Measurements from ENCODE around the gene KIF18B. TPM values are rescaled to one million over a fixed set of nuclear protein-coding genes. Genes with fewer than 3 reads are reported as not detected.

The KIF18B gene
- total and polyA plus RNA-seq, 2 of the 8 experiments (the other 6 are each of a cell fraction or from before 2014, with no cell fraction given): 39.0 to 59.4 TPM

DNA sequence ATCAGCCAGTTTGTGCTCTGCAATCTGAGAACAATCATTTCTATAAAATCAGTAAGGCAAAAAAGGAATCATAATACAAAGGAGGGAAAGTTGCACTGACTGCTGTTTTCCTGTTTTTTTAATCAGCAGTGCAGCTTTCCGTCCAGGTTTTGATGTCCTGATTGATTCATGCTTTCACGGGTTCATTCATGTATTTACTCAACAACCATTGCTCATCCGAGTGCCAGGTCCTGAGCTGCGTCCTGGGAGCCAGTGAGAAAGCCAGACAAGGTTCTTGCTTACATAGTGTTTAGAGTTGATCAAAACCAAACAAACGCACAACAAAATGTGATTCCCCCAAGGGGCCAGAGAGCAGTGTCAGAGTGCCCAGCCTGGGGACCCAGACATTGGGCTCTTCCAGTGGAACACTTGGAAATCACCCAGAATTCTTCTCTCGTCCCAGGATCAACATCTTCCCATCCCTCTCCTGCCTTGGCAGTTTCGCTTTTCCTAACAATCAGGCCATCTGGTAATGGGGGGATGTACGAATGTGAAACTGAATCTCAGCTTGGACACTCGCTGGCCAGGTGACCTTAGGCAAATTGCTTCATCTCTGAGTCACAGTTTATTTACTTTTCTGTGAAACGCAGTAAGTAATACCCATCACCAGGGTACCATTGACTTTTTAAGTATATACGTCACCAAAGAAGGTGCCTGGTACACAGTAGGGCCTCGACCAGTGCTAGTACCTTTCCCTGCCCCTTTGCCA, 33.8 kb upstream of the KIF18B start:
- DNase-seq (ENCODE audit: low read depth in 1 of 2, low spot score in 2 of 2) (no peak), FAIRE-seq (no peak)
- Histone ChIP-seq H2AK5ac (ENCODE audit: low read depth, low read length) (no peak overlapping the region), H3K23ac (ENCODE audit: insufficient read length) (no peak overlapping the region), H2BK5ac (ENCODE audit: low read depth, low read length) (no peak overlapping the region), H3K9ac (replicated peaks in 1 of 4; ENCODE audit: extremely low read depth in 1 of 4, low read depth in 3 of 4, low read length in 3 of 4) (no peak overlapping the region), H4K8ac (ENCODE audit: extremely low read depth, insufficient read depth, low read length) (no peak overlapping the region), H2AFZ (ENCODE audit: low read length) (no peak overlapping the region), H2BK12ac (ENCODE audit: low read depth, low read length) (no peak overlapping the region), H4K20me1 (replicated peaks in 1 of 2; ENCODE audit: control insufficient read depth in 1 of 2, insufficient read depth in 2 of 2, low read length in 2 of 2) (no peaks in the 10 kb centered on the region), H3K27ac (ENCODE audit: low read depth, low read length) (no peak overlapping the region), H2BK120ac (replicated peaks; ENCODE audit: low read depth, low read length) (no peak overlapping the region), H2BK15ac (ENCODE audit: low read length) (no peak overlapping the region), H3K56ac (replicated peaks; ENCODE audit: insufficient read length, low read depth, low read length) (no peak overlapping the region), H3K79me2 (ENCODE audit: control insufficient read depth in 1 of 2, insufficient read depth in 2 of 2, low read length in 2 of 2) (no peaks in the 10 kb centered on the region), H3K14ac (ENCODE audit: insufficient read length) (no peak overlapping the region), H3K79me1 (ENCODE audit: low read depth, low read length) (no peaks in the 10 kb centered on the region), H4K5ac (ENCODE audit: insufficient read length, low read depth, low read length) (no peak overlapping the region), H2BK20ac (ENCODE audit: low read length) (no peak overlapping the region), H3K23me2 (ENCODE audit: low read depth, low read length) (peaks cover 12% of the 10 kb centered on the region; the same call in 1 of the 2 replicates), H3K4me3 (ENCODE audit: extremely low read depth in 1 of 4, insufficient read depth in 2 of 4, low read depth in 3 of 4, low read length in 4 of 4) (no peak overlapping the region), H3K18ac (ENCODE audit: extremely low read depth, low read length) (no peak overlapping the region), H4K91ac (replicated peaks; ENCODE audit: insufficient read length, low read length) (no peak overlapping the region), H3K36me3 (ENCODE audit: control insufficient read depth in 2 of 4, insufficient read depth in 4 of 4, low read length in 3 of 4) (no peaks in the 10 kb centered on the region), H3K4me1 (replicated peaks in 1 of 4; ENCODE audit: control insufficient read depth in 3 of 4, insufficient read depth in 4 of 4, low read length in 3 of 4) (peaks cover 0 to 11% (median 6%) of the 10 kb centered on the region in 4 experiments; a peak in 6 of 7 replicates), H3K9me3 (ENCODE audit: insufficient read depth in 2 of 2, low read depth in 1 of 2, low read length in 1 of 2) (no peaks in the 10 kb centered on the region), H3K4me2 (ENCODE audit: insufficient read depth in 1 of 2, low read depth in 2 of 2, low read length in 2 of 2) (no peak overlapping the region), H3K27me3 (replicated peaks in 1 of 4; ENCODE audit: control insufficient read depth in 3 of 4, extremely low read depth in 1 of 4, insufficient read depth in 3 of 4, low read length in 3 of 4) (peaks cover 0 to 8% (median 4%) of the 10 kb centered on the region in 4 experiments; a peak in 4 of 7 replicates), H3K4ac (replicated peaks; ENCODE audit: insufficient read length, low read depth, low read length) (no peak overlapping the region)
- TF ChIP-seq KDM4A (IDR thresholded peaks at IDR 0.05; ENCODE audit: low read depth, low read length, severe bottlenecking): no peak
- TF ChIP-seq SRF (IDR thresholded peaks at IDR 0.05; ENCODE audit: low read depth, low read length): no peak
- TF ChIP-seq SUZ12 (IDR thresholded peaks at IDR 0.05; ENCODE audit: low read length): no peak
- no peak for TF ChIP-seq SP2 (IDR thresholded peaks at IDR 0.05; ENCODE audit: low read length)
- TF ChIP-seq PHF8 (conservative IDR thresholded peaks at IDR 0.05; ENCODE audit: low read depth, low read length): no peak
- TF ChIP-seq BRCA1 (IDR thresholded peaks at IDR 0.05; ENCODE audit: low read depth, low read length): no peak
- no peak for TF ChIP-seq MAFK (IDR thresholded peaks at IDR 0.05; ENCODE audit: low read depth, low read length)
- no peak for TF ChIP-seq KDM5A (IDR thresholded peaks at IDR 0.05; ENCODE audit: low read length)
- TF ChIP-seq RBBP5 (IDR thresholded peaks at IDR 0.05; ENCODE audit: borderline replicate concordance, low read depth, low read length): no peak
- no peak for TF ChIP-seq JUND (IDR thresholded peaks at IDR 0.05; ENCODE audit: low read length)
- TF ChIP-seq, protein P1, sequence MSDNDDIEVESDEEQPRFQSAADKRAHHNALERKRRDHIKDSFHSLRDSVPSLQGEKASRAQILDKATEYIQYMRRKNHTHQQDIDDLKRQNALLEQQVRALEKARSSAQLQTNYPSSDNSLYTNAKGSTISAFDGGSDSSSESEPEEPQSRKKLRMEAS (IDR thresholded peaks at IDR 0.05): no peak
- 78% methylated on average over 12 of the region's 12 CpGs; no CpG with 5 or more reads in 1 of the 2 experiments for WGBS, 2 experiments (ENCODE audit: extremely low coverage in 1 of 2, insufficient coverage in 1 of 2, insufficient read length in 1 of 2, insufficient replicate concordance in 2 of 2, low coverage in 1 of 2, low lambda C conversion rate in 2 of 2, missing lambda C conversion rate in 1 of 2)
- ChIA-PET POLR2A (ENCODE audit: partially characterized antibody) (interaction anchor here (0.7 kb wide), 1 partner anchor 126 kb away, joined by 3 read pairs; no protein-coding TSS in a partner anchor), CTCF (ENCODE audit: partially characterized antibody) (interaction anchor here (1.5 to 2.4 kb wide), 2 partner anchors 10 to 17 kb away, joined by 5 to 9 read pairs; no protein-coding TSS in a partner anchor)
